ENCODE measurements around the gene SLC38A11. TPM values are rescaled to one million over a fixed set of nuclear protein-coding genes. Genes with fewer than 3 reads are reported as not detected.

Gene SLC38A11
- total RNA-seq, 3 donors from 2014 or later: not detected

DNA sequence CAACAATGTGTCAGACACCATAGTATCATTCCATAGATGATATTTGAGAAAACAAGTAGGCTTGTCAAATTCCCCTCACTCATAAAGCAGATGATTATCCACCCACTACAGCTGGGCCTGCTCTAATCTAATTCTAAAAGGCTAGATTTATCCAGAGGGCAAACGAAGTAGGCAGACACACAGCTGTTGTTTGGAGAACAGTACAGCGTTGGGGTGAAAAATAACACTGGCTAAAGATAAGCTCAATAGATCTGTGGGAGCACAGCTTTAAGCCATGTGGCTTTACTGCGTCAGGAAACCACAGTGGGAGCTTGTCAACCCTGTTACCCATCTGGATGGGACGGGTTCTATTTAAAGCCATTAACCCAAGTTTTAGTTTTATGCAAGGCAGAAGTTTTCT is 64.8 kb downstream of the SLC38A11 start:
- ATAC-seq: no peak

DNA sequence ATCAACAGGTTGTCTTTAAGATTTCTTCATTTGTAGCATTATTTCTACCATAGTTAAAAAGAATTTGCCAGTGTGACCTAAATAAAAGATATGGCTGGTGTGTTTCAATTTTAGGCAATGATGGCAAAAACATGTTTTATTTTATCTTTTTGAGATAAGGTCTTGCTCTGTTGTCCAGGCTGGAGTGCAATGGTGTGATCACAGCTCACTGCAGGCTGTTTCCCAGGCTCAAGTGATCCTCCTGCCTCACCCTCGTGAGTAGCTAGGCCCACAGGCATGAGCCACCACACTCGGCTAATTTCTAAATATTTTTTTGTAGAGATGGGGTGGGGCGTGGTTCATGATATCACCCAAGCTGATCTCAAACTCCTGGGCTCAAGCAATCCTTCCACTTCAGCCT is 66.7 kb downstream of the SLC38A11 start:
- H3K4me3 Mint-ChIP-seq: no peak overlapping the region
- H3K9me3 Mint-ChIP-seq: no peaks in the 10 kb centered on the region

More for the DNA sequence above, 64.8 kb downstream of the SLC38A11 start:
- Mint-ChIP-seq H3K27me3 (ENCODE audit: low read depth) (no peaks in the 10 kb centered on the region), H3K9me3 (no peaks in the 10 kb centered on the region), H3K36me3 (ENCODE audit: insufficient read depth) (no peaks in the 10 kb centered on the region), H3K4me1 (ENCODE audit: low read depth) (no peaks in the 10 kb centered on the region), H3K4me3 (no peak overlapping the region)
- no peak for DNase-seq

DNA sequence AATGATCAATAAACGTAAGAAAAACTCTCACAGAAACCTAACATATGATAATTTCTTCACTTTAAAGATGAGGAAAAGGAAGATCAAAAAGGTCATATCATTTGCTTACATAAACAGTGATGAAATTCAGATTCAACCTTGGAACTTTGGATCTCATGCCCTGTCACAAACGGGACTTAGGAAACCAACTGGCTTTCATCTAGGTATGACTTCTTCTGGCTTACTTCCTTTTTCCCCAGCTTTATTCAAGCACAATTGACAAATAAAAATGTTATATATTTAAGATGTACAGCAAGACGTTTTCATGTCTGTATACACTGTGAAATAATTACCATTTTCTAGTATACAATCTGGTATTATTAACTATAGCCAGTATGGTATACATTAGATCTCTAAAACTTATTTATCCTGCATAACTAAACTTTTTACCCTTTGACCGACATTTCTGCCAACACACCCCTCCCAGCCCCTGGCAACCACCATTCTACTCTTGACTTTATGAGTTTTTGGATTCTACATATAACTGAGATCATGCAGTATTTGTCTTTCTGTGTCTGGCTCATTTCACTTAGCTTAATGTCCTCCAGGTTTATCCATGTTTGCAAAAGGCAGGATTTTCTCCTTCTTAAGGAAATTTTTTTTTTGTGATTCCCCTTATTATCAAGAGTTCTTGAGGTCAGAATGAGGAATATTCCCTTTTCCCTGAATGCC is 67.7 kb downstream of the SLC38A11 start:
- H3K27me3 Mint-ChIP-seq (ENCODE audit: low read depth): no peaks in the 10 kb centered on the region
- DNase-seq (no peak), ATAC-seq (no peak)
- H3K36me3 Mint-ChIP-seq (ENCODE audit: insufficient read depth): no peaks in the 10 kb centered on the region
- no peaks in the 10 kb centered on the region for H3K4me1 Mint-ChIP-seq (ENCODE audit: low read depth)
- no peak overlapping the region for H3K4me3 Mint-ChIP-seq
- H3K9me3 Mint-ChIP-seq: no peaks in the 10 kb centered on the region

More for the DNA sequence above, 66.7 kb downstream of the SLC38A11 start:
- no peak for DNase-seq
- Mint-ChIP-seq H3K27me3 (ENCODE audit: low read depth) (no peaks in the 10 kb centered on the region), H3K36me3 (ENCODE audit: insufficient read depth) (no peaks in the 10 kb centered on the region), H3K4me1 (ENCODE audit: low read depth) (no peaks in the 10 kb centered on the region)
- ATAC-seq: no peak

DNA sequence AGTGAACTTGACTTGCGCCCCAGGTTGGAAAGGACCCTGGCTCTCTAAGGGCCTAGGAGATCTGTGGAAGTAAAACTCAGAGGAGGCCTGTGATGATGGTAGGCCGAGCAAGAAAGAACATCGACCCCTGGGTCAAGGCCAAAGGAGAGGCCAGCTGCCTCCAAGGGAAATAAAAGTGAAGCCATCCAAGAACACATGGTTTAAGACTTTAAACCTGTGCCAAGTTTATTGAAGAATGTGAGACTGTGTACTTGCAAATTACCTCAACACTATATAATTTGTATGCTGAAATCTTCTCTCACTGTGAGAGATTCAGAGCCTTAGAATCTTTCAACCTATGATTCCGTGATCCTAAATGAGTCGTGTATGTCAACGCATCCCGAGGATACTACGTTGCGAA is 73.0 kb downstream of the SLC38A11 start:
- no peaks in the 10 kb centered on the region for H3K27me3 Mint-ChIP-seq (ENCODE audit: low read depth)
- no peaks in the 10 kb centered on the region for H3K36me3 Mint-ChIP-seq (ENCODE audit: insufficient read depth)
- H3K4me1 Mint-ChIP-seq (ENCODE audit: low read depth): no peaks in the 10 kb centered on the region
- ATAC-seq (no peak), DNase-seq (no peak)
- no peak overlapping the region for H3K4me3 Mint-ChIP-seq
- H3K9me3 Mint-ChIP-seq: no peaks in the 10 kb centered on the region

- no peak for DNase-seq
- Mint-ChIP-seq H3K36me3 (ENCODE audit: insufficient read depth) (no peaks in the 10 kb centered on the region), H3K4me3 (no peak overlapping the region), H3K27me3 (ENCODE audit: low read depth) (no peaks in the 10 kb centered on the region), H3K9me3 (no peaks in the 10 kb centered on the region), H3K4me1 (ENCODE audit: low read depth) (no peaks in the 10 kb centered on the region)
- no peak for ATAC-seq
Observed at GRCh38 chr2:164881524-164881923, 73.8 kb downstream of the SLC38A11 start.

- Mint-ChIP-seq H3K4me1 (ENCODE audit: low read depth) (no peaks in the 10 kb centered on the region), H3K9me3 (no peaks in the 10 kb centered on the region), H3K4me3 (no peak overlapping the region), H3K36me3 (ENCODE audit: insufficient read depth) (no peaks in the 10 kb centered on the region), H3K27me3 (ENCODE audit: low read depth) (no peaks in the 10 kb centered on the region)
- DNase-seq (no peak), ATAC-seq (no peak)
Observed at GRCh38 chr2:164879901-164880535, 75.3 kb downstream of the SLC38A11 start.

- Mint-ChIP-seq H3K27me3 (ENCODE audit: low read depth) (no peaks in the 10 kb centered on the region), H3K4me3 (no peak overlapping the region), H3K9me3 (peaks cover 4% of the 10 kb centered on the region), H3K36me3 (ENCODE audit: insufficient read depth) (no peaks in the 10 kb centered on the region), H3K4me1 (ENCODE audit: low read depth) (no peaks in the 10 kb centered on the region)
- ATAC-seq: no peak
- no peak for DNase-seq
Observed at GRCh38 chr2:164877927-164878326, 77.4 kb downstream of the SLC38A11 start.

DNA sequence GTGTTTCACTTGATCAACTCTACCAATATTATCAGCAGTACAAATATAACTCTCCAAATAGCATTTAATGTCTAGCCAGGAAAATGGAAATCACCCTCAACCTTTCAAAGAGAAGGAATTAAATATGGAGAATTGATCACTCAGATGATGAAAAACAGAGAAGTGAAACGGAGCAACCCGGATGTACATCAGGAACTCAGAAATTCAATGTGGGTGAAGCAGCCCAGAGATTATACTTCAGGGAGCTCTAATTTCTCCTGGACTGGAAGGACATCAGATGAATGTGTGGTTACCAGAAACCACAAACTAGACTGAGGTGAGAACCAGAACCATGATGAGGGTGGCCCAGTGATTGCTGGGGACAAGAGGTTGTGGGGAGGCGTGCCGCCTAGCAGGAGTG is 78.2 kb downstream of the SLC38A11 start:
- Mint-ChIP-seq H3K36me3 (ENCODE audit: insufficient read depth) (no peaks in the 10 kb centered on the region), H3K9me3 (peaks cover 4% of the 10 kb centered on the region), H3K27me3 (ENCODE audit: low read depth) (no peaks in the 10 kb centered on the region), H3K4me3 (no peak overlapping the region), H3K4me1 (ENCODE audit: low read depth) (no peaks in the 10 kb centered on the region)
- no peak for DNase-seq
- ATAC-seq: no peak

- no peak for DNase-seq
- ATAC-seq: no peak
- H3K4me1 Mint-ChIP-seq (ENCODE audit: low read depth): no peaks in the 10 kb centered on the region
- no peaks in the 10 kb centered on the region for H3K27me3 Mint-ChIP-seq (ENCODE audit: low read depth)
- peaks cover 4% of the 10 kb centered on the region for H3K9me3 Mint-ChIP-seq
- H3K4me3 Mint-ChIP-seq: no peak overlapping the region
- H3K36me3 Mint-ChIP-seq (ENCODE audit: insufficient read depth): no peaks in the 10 kb centered on the region
Observed at GRCh38 chr2:164875334-164876205, 79.8 kb downstream of the SLC38A11 start.

GRCh38 chr2:164873210-164873908 is 82.0 kb downstream of the SLC38A11 start:
- Mint-ChIP-seq H3K4me1 (ENCODE audit: low read depth) (no peaks in the 10 kb centered on the region), H3K9me3 (peaks cover 4% of the 10 kb centered on the region), H3K27me3 (ENCODE audit: low read depth) (no peaks in the 10 kb centered on the region), H3K4me3 (no peak overlapping the region), H3K36me3 (ENCODE audit: insufficient read depth) (no peaks in the 10 kb centered on the region)
- no peak for DNase-seq
- ATAC-seq: no peak

DNA sequence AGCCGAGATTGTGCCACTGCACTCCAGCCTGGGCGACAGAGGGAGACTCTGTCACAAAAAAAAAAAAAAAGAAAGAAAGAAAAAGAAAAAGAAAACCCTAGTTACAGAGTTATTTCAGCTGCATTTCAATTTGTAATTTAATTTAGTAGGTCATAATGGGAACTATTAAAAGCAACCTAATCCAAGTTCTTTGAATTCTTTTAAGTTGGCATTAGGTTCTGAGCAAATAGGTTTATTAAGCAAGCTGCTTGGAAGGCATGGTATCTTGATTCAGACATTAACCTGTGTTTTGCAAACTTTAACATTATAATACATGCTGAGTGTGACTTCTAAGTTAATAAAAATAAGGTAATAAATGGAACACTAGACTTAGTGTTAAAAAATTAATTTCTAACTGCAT is 83.9 kb downstream of the SLC38A11 start:
- H3K36me3 Mint-ChIP-seq (ENCODE audit: insufficient read depth): no peaks in the 10 kb centered on the region
- no peak for ATAC-seq
- H3K4me1 Mint-ChIP-seq (ENCODE audit: low read depth): no peaks in the 10 kb centered on the region
- no peak overlapping the region for H3K4me3 Mint-ChIP-seq
- H3K27me3 Mint-ChIP-seq (ENCODE audit: low read depth): peaks cover 2% of the 10 kb centered on the region
- no peak for DNase-seq
- peaks cover 4% of the 10 kb centered on the region for H3K9me3 Mint-ChIP-seq

- Mint-ChIP-seq H3K36me3 (ENCODE audit: insufficient read depth) (no peaks in the 10 kb centered on the region), H3K4me3 (no peak overlapping the region), H3K4me1 (ENCODE audit: low read depth) (no peaks in the 10 kb centered on the region), H3K9me3 (peaks cover 3% of the 10 kb centered on the region), H3K27me3 (ENCODE audit: low read depth) (peaks cover 2% of the 10 kb centered on the region)
- no peak for ATAC-seq
- no peak for DNase-seq
Observed at GRCh38 chr2:164869420-164869772, 85.9 kb downstream of the SLC38A11 start.

- peaks cover 2% of the 10 kb centered on the region for H3K27me3 Mint-ChIP-seq (ENCODE audit: low read depth)
- H3K4me1 Mint-ChIP-seq (ENCODE audit: low read depth): no peaks in the 10 kb centered on the region
- no peaks in the 10 kb centered on the region for H3K36me3 Mint-ChIP-seq (ENCODE audit: insufficient read depth)
- no peaks in the 10 kb centered on the region for H3K9me3 Mint-ChIP-seq
- H3K4me3 Mint-ChIP-seq: no peak overlapping the region
- ATAC-seq (no peak), DNase-seq (no peak)
Observed at GRCh38 chr2:164868563-164869419, 86.5 kb downstream of the SLC38A11 start.
